GM19240 (cell line): ENCODE measurements around the gene ABCG8.
A peak's percentile ranks its signal among the peaks of the same experiment; 100 is the strongest.

Source experiments
- DNase-seq: peaks from one replicate; pipeline ENCODE4 v3.0.0; 2011; ENCODE audit warnings: low spot score; ENCODE audit not compliant: insufficient read length

ABCG8 gene

DNA sequence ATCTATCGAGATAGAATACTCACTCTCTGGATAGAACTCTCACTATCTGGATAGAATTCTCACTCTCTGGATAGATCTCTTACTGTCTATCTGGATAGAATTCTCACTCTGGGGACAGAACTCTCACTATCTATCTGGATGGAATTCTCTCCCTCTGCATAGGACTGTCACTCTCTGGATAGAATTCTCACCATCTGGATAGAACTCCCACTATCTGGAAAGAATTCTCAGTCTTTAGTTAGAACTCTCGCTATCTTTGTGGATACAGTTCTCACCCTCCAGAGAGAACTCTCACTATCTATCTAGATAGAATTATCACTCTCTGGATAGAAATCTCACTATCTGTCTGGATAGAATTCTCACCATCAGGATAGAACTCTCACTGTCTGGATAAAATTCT, 16.5 kb downstream of the ABCG8 start:
- DNase-seq = no peak

DNA sequence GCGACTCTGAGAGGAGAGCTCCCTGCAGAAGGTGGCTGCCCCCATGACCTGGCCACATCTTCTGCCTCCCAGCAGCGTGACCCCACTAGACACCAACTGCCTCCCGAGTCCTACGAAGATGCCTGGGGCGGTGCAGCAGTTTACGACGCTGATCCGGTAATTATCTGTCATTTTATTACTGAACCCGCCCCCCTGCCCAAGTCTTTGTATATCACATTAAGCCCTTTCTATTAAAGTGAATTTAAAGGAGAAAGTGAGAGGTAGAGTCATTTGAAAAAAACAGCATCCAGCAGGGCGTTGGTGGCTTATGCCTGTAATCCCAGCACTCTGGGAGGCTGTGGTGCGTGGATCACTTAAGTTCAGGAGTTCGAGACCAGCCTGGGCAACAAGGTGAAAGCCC, 33.4 kb downstream of the ABCG8 start:
- DNase-seq = no peak

DNA sequence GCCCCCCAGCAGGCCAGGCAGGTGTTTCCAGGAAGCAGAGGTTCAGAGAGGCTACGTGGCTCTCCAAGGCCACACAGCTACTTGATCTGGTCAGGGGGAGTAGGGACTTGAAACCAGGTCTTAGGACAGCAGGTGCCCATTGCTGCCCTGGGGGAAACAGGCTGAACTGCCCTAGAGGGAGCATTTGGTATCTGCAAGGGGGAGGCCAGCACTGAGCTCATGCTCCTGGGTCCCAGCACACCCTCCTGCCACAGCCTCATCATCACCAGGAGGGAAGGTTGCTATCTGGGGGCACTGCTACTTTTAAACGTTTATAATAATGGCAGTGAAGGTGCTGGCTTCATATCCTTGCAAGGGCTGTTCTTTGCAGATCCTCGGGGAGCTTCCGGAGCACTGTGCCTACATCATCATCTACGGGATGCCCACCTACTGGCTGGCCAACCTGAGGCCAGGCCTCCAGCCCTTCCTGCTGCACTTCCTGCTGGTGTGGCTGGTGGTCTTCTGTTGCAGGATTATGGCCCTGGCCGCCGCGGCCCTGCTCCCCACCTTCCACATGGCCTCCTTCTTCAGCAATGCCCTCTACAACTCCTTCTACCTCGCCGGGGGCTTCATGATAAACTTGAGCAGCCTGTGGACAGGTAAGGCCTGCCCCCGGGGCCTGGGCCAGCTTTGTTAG, 36.1 kb downstream of the ABCG8 start:
- no peak for DNase-seq

DNA sequence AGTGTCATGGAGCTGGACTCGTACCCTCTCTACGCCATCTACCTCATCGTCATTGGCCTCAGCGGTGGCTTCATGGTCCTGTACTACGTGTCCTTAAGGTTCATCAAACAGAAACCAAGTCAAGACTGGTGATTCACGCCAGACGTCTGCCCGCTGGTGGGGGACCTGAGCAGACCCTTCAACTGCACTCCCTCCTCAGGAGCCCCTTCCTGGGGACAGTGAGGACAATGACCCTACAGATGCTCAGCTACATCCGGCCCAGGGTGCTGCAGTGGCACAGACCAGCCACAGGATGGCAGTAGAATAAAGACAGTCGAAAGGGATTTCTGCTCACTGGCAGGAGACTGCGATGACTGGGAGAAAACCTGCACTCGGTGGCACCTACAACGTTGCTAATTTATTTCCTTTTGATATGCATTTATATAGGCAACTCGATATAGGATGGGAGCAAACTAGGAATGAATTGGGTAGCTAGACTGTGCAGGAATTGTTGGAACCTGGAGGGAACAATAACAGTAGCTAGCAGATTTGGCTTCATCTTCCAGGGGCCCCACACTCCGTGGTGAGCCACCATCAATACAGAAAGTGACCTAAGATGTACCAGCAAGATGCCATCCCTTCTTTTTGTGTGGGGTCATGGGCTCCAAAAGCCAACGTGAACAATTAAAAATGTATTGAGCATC, 39.2 kb downstream of the ABCG8 start:
- DNase-seq = peak; percentile 70

DNA sequence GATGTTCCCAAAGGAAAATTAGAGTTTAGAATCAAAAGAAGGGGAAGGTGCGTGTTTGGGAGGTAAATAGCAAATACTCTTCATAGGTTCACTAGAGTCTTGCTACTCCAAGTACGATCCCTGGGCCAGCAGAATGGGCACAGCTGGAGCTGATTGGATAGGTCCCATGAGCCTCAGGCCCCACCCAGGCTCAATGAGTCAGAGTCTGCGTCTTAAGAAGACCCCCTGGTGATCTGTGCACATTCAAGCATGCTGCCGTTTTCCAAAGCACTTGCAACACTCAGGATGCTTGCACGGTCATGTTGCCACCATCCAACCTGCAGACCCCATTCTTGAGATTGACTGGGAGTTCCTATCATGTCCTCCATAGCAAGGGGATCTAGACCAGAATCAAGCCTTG, 40.5 kb downstream of the ABCG8 start:
- no peak for DNase-seq

DNA sequence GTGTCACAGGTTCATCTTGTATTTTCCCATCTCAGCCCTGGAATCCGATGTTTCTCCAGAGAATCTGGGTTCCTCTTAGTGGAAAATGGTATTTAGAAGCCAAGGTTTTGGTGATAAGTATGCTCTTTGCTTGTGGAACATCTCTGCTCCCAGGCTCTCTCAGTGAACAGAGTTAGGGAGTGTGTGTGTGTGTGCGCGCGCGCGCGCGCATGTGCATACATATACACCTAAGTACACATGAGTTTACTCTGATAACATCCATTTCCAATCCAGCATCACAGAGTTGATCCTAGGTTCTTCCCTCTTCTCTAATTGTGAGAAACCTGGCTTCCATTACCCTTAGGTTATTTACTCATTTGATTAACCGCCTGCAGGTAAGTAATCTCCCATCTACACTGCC, 41.7 kb downstream of the ABCG8 start:
- DNase-seq = no peak

DNA sequence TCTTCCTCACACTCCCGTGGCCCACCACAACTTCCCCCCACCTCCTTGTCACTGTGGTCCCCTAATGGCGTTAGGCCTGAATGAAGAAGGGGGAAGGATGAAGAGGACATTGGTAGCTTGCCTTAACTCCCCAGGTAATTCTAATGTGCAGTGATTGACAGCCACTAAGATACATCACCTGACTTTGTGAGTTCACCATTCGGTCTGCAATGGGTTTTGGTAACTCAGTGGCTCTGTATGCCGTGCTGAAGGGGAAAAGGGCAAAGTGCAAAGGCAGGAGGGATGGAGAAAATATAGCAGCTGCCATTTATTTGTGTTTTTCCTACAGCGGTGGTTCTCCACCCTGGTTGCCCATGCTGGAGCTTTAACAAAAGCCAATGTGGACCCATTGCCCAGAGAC, 42.2 kb downstream of the ABCG8 start:
- DNase-seq = no peak

DNA sequence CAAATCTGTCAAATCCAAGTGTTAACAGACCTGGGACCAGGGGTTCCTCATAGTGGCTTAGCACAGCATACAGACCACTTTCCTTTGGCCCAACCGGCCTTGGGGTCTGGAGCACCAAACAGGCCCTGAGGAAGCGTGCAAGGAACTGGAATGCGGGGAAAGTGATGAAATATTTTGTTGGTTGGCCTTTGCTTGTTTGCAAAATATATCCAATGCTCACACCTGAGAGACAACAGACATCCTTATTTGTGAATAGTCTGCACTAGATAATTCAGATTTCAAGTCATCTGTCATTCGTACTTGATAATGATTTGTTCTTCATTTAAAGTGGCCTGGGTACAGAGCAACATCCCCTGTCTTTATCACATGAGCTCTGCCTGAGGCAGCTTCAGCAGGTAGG, 43.5 kb downstream of the ABCG8 start:
- DNase-seq = no peak

DNA sequence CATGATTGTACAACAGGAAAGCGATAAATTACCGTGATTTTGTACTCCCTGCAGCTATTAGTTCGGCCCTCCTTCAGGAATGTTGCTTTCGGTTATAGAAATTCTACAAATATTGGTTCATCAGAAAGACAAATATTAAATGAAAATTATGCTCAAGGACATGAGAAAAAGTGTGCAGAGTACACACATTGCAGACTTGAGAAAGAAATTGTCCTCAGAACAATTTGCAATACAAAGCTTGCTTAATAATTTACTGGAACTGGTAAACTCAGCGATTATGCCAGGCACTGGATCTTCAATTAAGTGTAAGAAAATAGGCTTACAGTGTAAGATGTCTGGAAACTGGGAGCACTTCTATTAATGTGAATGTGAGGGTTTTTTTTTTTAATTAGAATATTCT, 45.9 kb downstream of the ABCG8 start:
- DNase-seq = no peak

DNA sequence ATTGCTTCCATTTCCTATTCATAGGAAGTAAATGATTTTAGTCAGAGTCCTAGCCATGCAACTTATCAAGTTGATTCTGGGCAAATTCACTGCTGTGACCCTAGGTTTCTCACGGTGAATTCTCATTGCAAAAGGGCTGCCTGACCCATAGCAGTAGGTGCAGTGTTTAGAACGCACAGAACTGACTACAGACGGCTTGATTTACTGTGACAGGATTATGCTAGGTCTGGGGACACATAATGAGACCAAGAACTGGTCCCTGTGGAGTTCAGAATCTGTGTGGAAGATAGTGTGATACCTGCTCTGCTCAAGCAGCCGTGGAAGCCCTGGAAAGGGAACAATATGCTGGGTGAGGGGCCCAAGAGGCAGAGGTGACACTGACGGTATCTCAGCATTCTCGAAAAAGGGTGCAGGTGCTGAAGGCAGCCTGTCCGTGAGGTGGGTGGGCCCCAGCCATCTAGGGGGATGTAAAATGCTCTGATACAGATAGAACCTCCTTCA, 46.4 kb downstream of the ABCG8 start:
- no peak for DNase-seq

DNA sequence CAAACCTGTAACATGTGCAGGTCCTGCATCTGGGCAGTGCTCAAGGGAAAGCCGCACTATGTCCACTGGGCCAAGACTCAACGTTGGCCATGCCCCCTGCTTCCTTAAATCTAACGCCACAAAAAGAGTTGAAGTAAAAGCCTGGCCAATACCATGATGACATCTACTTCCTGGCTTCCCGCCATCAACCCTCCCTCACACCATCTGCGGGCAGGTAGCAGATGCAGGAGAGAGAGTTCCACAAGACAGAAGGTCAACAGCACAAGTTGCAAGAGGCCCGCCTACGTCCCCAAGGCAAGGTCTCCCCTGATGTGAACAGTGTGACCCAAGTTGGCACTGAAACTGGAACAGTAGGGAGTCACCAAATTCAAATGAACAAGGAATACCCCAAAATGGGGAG, 48.4 kb downstream of the ABCG8 start:
- no peak for DNase-seq

DNA sequence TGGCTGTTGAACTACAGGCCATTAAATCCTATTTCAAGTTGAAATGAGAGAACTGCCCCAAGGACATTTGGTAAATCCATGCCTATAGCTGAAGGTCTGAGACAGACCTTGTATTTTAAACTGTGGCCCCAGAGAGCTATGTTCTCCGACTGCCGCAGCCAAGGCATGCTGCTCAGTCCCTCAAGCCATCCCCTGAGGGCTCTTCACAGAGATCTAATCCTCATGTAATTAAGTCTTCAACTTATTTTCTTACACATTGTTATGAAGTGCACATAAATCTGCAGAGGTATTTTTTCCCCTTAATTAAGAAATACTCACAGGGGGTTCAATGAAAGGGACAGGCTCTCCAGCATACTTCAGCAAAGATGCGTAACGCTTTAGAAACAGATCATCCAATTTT, 50.6 kb downstream of the ABCG8 start:
- DNase-seq = no peak

DNA sequence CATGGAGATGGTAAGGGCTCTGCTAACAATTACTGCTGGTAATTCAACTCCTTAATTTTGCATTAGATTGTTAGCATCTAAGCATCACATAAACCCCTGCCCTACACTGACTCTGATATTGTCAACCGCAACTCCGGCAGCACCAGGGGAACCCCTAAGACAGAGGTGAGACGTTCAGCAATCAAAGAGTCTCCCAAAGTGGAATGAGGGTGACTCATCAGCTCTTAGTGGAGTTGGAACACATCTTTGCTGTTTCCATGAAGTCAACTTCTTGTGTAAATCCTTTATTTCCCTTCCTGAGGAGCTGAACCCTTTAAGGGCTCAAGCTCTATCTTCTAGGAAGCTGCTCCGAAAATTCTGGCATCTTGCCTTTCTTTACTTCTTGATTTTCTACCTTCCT, 52.1 kb downstream of the ABCG8 start:
- no peak for DNase-seq

DNA sequence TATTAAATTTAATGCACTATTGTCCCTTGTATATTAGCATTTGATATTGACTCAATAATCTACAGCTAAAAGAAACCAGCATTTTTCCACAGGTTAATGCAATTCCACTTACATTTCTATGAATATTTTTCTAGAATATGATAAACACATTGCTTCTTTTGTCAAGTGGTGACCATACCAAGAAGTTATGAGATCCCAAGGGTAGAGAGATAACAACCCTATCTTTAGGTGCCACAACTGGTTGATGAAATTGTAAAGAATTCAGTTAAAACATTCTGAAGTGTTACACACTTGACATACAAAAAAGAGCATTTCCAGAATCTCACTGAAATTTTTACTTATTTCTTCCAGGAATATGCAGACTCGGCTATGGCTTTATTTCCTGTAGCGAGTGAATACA, 56.0 kb downstream of the ABCG8 start:
- DNase-seq = no peak

DNA sequence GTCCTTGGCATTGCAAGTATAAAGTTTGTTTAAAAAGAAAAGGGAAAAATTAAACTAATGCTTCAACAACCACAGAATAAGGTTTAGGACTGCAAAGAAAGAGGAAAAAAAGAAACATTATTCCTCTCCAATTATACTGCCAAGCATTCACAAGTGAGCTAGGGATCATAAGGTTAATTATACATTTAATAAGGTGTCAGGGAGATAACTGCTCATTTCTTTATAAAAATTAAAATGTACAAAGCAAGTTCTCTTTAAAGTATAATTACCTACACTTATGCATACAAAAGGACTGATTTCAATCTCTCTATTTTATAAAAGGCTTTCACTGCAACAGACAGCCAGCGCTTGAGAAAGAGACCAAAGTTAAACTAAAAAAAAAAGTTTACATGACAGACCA, 58.1 kb downstream of the ABCG8 start:
- no peak for DNase-seq

DNA sequence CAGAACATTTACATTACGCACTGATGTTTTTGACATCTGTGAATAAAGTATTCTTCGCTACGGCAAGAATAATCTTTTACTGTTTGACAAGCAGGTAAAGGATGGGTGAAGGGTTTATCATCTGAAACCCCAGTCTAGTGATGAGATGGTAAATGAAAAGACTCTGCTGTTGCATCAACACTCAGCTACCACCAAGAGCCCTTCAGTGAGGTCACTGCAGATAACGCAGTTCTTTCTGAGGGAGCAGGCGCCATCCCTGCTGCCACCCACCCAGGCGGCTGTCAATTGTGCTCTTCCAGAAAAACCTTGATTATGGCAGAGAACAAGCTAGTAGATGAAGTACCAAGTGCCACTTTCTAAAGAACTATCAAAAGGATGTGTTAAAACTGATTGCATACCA, 58.7 kb downstream of the ABCG8 start:
- DNase-seq = no peak

DNA sequence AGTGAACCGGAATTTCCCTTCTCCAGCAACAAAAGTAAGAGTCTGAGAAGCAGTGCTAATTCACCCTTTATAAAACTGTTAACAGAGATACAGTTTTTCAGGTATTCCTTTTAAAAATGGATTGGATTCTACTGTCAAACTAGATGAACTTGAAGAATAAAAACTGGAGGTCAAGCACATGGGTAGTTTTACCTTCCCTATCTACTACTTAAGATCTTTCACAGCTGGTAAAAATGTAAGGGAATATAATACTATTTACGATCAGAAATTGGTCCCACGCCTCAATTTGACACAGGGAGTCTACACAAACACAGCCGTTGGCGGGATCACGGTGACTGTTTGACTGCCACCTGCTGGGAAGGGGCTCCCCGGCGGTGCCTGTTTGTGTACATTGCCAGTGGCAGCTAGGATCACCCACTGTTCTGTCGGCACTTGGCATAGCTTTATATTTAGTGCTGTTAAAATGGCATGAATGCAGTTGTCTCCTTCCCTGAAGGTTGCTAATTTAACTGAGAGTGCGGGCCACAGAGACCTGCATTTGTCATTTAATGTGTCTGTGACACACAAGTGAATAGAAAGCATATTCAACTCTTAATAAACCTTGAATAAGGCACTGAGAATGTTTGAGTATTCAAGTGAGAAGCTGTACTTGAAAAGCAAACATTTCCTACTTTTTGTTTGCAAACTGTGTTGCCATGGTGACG, 59.5 kb downstream of the ABCG8 start:
- no peak for DNase-seq

DNA sequence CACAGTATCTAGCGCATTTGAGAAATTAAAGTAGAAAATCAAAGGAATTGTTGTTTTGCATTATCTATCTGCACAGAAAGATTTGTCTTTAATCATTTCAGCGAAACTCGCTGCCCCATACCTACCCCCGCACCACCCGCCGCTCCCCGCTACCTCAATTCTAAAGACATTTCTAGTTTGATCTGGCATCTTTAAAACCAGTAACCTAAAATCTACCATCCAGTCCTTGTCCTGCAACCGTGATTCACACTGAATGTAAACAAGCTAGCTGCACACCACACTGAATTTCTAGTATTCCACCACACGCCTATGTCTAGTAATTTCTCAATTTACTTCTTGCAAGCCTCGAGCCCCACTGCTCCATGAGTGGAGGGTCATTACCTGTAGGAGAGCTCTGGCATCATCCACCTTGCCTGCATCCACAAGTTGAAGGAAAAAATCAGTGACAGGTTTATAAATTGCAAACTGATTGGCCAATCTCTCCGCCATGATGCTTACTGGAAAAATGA, 60.1 kb downstream of the ABCG8 start:
- no peak for DNase-seq

DNA sequence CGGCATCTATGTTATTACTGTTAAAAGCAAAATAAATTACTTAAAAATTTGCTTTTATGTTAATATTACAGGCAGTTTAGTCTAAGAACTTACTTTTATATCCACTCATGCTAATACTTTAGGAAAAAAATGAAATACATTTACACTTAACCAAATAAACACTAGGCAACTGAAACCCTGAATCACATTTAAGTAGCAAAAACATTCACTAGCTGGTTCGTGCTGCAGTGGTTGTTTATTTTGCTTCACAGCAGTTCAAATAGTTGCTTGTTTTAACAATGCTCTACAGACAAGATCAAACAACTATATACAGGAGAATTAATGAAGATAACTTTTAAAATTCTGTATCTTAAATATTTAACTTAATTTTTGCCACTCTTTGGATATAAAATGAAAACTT, 60.8 kb downstream of the ABCG8 start:
- DNase-seq = no peak

DNA sequence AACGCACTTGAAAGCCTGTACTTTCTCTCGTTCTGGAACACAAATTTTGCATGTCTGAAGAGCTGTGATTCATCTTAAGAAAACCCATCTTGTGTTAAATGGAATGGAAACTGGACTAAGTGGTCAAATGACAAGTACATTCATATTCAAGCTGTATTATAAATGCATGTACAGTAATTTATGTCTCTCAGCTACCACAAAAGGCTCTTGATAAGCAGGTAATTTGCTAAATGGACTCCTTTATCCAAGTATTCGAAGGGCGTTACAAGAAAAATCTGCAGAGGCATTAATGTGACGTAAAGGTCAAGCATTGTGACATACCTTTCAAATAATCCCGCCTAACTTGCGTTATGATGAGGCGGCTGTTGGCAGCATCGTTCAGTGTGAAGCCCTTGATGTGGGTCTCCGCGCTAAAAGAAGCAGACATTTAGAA, 66.6 kb downstream of the ABCG8 start:
- DNase-seq = no peak

DNA sequence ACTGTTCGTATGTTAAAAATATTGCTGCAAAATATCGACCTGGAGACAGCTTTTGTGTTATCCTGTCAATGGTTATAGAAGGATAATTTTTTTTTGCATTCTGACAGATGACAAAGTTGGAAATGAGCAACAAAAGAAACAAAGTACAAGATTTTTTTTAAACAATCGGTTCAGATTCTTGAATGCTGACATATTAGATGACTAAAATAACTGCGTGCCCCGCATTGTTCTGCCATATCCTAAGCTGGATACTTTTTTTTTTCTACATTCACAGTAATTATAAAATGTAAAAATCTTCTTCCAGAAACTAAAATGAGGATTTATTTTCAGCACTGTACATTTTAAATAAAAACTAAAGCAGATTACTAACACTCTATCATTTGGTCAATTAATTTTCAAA, 67.1 kb downstream of the ABCG8 start:
- no peak for DNase-seq

DNA sequence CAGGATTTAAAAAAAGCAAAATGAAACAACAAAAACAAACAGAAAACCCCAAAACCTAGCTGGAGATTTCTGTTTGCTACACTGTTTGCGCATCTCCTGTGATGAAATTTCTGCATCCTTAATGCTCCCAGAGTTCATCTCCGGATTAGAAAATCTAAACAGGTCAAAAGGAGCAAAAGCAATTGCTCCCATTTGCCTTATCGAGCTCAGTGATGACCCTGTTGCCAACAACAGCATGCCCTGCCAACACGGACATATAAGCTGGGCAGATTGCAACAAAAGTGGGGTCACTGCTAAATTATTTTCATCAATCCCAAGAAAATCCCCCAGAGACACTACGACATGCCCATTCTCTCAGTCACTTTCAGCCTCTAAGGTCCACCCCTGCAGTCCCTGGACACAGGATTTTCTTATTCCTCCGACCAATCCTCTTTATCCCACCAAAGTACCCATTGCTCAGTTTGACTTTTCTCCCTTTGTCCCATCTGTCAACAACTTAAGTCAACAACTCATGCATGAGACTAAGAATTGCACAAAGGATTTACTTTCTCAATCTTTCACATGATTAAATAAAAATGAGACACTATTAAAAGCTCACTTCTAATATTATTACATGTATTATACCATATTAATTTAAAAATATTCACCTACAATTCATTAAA, 67.8 kb downstream of the ABCG8 start:
- no peak for DNase-seq
